Neural progenitor cell (in vitro differentiated cells): ENCODE data around the gene TECR. TPM values are rescaled to one million over a fixed set of nuclear protein-coding genes. Genes with fewer than 3 reads are reported as not detected.

Source experiments
- DNase-seq: peaks from one replicate; pipeline ENCODE4 v3.0.0-alpha.2; 2016; ENCODE audit warnings: low spot score
- H2AFZ ChIP-seq: fragments of 200-600 bp; sonication (generic); replicated peaks from 2 replicates; pipeline ENCODE4 v1.6.1; 2016; ENCODE audit warnings: antibody characterized with exemption
- H3F3A ChIP-seq: fragments of 200-600 bp; sonication (generic); 2 replicates; pipeline ENCODE4 v1.6.1; 2016; ENCODE audit warnings: antibody characterized with exemption, low read depth
- H3K27ac ChIP-seq: fragments of 200-600 bp; sonication (generic); 2 replicates; pipeline ENCODE4 v1.5.1; 2016; ENCODE audit warnings: mild to moderate bottlenecking
- H3K27me3 ChIP-seq: fragments of 200-600 bp; sonication (generic); 2 replicates; pipeline ENCODE4 v1.6.1; 2016; ENCODE audit warnings: mild to moderate bottlenecking, moderate library complexity
- H3K36me3 ChIP-seq: fragments of 200-600 bp; sonication (generic); 2 replicates; pipeline ENCODE4 v1.5.1; 2016
- H3K4me1 ChIP-seq: fragments of 200-600 bp; sonication (generic); 2 replicates; pipeline ENCODE4 v1.6.1; 2016; ENCODE audit warnings: mixed run types
- H3K4me2 ChIP-seq: fragments of 200-600 bp; sonication (generic); 2 replicates; pipeline ENCODE4 v1.6.1; 2016
- H3K4me3 ChIP-seq: fragments of 200-600 bp; sonication (generic); 2 replicates; pipeline ENCODE4 v1.5.1; 2016
- H3K79me2 ChIP-seq: fragments of 200-600 bp; sonication (generic); 2 replicates; pipeline ENCODE4 v1.6.1; 2016; ENCODE audit warnings: low read depth
- H3K9ac ChIP-seq: fragments of 200-600 bp; sonication (generic); 2 replicates; pipeline ENCODE4 v1.6.1; 2016
- H3K9me3 ChIP-seq: fragments of 200-600 bp; sonication (generic); 2 replicates; pipeline ENCODE4 v1.5.1; 2016; ENCODE audit warnings: low read depth
- H4K20me1 ChIP-seq: fragments of 200-600 bp; sonication (generic); 2 replicates; pipeline ENCODE4 v1.6.1; 2016; ENCODE audit warnings: low read depth
- H3K27ac Mint-ChIP-seq: 3 replicates; pipeline ENCODE4 v1.8.0; 2021; ENCODE audit warnings: mixed read lengths
- H3K27me3 Mint-ChIP-seq: 2 replicates; pipeline ENCODE4 v1.8.0; 2022; ENCODE audit warnings: low read depth, mild to moderate bottlenecking, inconsistent platforms, moderate library complexity, mixed read lengths; ENCODE audit not compliant: insufficient read depth
- H3K36me3 Mint-ChIP-seq: 3 replicates; pipeline ENCODE4 v1.8.0; 2021; ENCODE audit warnings: mixed read lengths
- H3K4me1 Mint-ChIP-seq: 3 replicates; pipeline ENCODE4 v1.8.0; 2021; ENCODE audit warnings: mixed read lengths
- H3K4me3 Mint-ChIP-seq: 3 replicates; pipeline ENCODE4 v1.8.0; 2021; ENCODE audit warnings: mild to moderate bottlenecking, moderate library complexity, mixed read lengths
- H3K9me3 Mint-ChIP-seq: 3 replicates; pipeline ENCODE4 v1.8.0; 2020; ENCODE audit warnings: mixed read lengths
- EZH2 ChIP-seq: fragments of 200-600 bp; sonication (generic); IDR thresholded peaks from 2 replicates; pipeline ENCODE4 v1.6.1; 2017; ENCODE audit warnings: antibody characterized with exemption, mild to moderate bottlenecking, moderate library complexity
- EZH2phosphoT487 ChIP-seq: fragments of 200-600 bp; sonication (generic); IDR thresholded peaks from 2 replicates; pipeline ENCODE4 v1.6.1; 2017; ENCODE audit warnings: antibody characterized with exemption
- total RNA-seq: library from RNA; depleted of rRNA; stranded (reverse); fragments of >200 nt; gene quantifications from 2 replicates; pipeline ENCODE4 v1.2.3, GENCODE V29; 2015; ENCODE audit warnings: low replicate concordance
- TF ChIP-seq, protein P1 (sequence below): fragments of 200-600 bp; sonication (generic); IDR thresholded peaks from 2 replicates; pipeline ENCODE4 v1.5.1; 2017; ENCODE audit warnings: antibody characterized with exemption, mild to moderate bottlenecking

Gene TECR
- total RNA-seq, 1 donor from 2014 or later = 41.9 TPM

DNA sequence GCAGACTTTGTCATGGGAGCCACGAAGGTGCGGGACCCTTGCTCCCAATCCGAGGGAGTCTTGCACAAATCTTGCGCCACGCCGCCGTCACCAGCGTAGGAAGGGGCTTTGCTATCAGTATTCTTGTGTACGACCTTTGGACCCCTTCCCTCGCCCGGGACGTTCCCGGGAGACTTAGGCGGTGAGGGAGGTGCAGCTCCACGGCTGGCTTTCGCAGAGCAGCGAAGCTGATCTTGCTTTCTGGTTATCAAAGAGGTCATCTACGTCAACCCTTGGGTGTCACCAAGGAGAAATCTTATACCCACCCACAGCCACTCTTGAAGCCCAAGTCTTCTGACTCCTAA lies 583 bp downstream of the TECR start:
- Mint-ChIP-seq H3K27ac (peak overlapping the region; percentile 93), H3K36me3 (peaks cover 4% of the 10 kb centered on the region), H3K27me3 (peaks cover 5% of the 10 kb centered on the region), H3K4me3 (peak overlapping the region; percentile 94), H3K4me1 (peaks cover 22% of the 10 kb centered on the region), H3K9me3 (no peaks in the 10 kb centered on the region)
- Histone ChIP-seq H3K36me3 (no peaks in the 10 kb centered on the region), H3K79me2 (peaks cover 51% of the 10 kb centered on the region), H3F3A (peaks cover 30% of the 10 kb centered on the region), H3K4me2 (peak overlapping the region; percentile 83), H4K20me1 (peaks cover 25% of the 10 kb centered on the region), H3K4me3 (peak overlapping the region; percentile 75), H2AFZ (peak overlapping the region; percentile 75), H3K27me3 (no peaks in the 10 kb centered on the region), H3K4me1 (peaks cover 6% of the 10 kb centered on the region), H3K27ac (no peak overlapping the region), H3K9ac (peak overlapping the region; percentile 49), H3K9me3 (no peaks in the 10 kb centered on the region)
- peak; percentile 79 for DNase-seq
- TF ChIP-seq EZH2phosphoT487 = no peak
- TF ChIP-seq, protein P1, sequence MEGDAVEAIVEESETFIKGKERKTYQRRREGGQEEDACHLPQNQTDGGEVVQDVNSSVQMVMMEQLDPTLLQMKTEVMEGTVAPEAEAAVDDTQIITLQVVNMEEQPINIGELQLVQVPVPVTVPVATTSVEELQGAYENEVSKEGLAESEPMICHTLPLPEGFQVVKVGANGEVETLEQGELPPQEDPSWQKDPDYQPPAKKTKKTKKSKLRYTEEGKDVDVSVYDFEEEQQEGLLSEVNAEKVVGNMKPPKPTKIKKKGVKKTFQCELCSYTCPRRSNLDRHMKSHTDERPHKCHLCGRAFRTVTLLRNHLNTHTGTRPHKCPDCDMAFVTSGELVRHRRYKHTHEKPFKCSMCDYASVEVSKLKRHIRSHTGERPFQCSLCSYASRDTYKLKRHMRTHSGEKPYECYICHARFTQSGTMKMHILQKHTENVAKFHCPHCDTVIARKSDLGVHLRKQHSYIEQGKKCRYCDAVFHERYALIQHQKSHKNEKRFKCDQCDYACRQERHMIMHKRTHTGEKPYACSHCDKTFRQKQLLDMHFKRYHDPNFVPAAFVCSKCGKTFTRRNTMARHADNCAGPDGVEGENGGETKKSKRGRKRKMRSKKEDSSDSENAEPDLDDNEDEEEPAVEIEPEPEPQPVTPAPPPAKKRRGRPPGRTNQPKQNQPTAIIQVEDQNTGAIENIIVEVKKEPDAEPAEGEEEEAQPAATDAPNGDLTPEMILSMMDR = no peak
- TF ChIP-seq EZH2 = no peak

DNA sequence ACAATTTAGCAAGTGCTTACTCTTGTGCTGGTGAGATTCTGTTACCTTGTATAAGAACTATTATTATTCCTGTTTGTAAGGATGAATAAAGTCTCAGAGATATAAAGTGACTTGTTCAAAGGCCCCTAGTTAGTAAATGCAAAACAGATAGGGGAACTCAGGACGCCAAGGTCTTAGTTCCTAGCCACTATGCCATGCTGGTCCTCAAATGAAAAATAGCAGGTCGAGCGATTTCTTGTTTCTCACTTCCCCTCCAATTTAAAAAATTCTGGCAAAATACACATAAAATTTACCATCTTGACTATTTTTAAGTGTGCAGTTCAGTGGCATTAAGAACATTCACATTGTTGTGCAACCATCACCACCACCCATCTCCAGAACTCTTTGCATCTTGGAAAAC lies 1.1 kb downstream of the TECR start:
- H3K9me3 Mint-ChIP-seq = no peaks in the 10 kb centered on the region

DNA sequence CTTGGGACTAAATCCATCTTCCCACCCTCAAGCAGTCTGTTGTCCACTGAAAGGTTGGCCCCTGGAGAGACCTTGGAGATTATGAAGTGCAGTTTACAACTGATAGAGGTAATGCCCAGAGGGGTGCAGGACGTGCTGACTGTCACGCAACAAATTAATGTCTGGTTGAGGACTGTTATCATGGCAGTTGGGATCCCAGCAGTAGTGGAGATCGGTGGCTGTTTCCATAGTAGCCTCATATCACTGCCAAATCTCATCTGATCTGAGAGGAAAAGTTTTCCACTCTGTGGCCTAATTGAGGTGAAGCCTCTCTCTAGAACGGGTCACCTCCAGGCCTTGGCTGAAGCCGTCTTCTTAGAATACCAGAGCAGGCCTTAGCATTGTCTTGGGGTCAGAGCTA lies 4.1 kb downstream of the TECR start:
- no peak overlapping the region for H3K27ac Mint-ChIP-seq
- H3K4me3 Mint-ChIP-seq = no peak overlapping the region
- peaks cover 2% of the 10 kb centered on the region for H3K27me3 Mint-ChIP-seq

More for the DNA sequence above, 1.1 kb downstream of the TECR start:
- Mint-ChIP-seq H3K27ac (no peak overlapping the region), H3K36me3 (peaks cover 4% of the 10 kb centered on the region), H3K27me3 (peaks cover 5% of the 10 kb centered on the region), H3K4me1 (peaks cover 22% of the 10 kb centered on the region), H3K4me3 (peak overlapping the region; percentile 94)
- H3K4me1 ChIP-seq = peaks cover 6% of the 10 kb centered on the region
- peak overlapping the region; percentile 83 for H3K4me2 ChIP-seq
- H3K9me3 ChIP-seq = no peaks in the 10 kb centered on the region
- H3K27ac ChIP-seq = no peak overlapping the region
- H3F3A ChIP-seq = peaks cover 30% of the 10 kb centered on the region
- H3K4me3 ChIP-seq = peak overlapping the region; percentile 75
- TF ChIP-seq, protein P1 = no peak
- no peak for TF ChIP-seq EZH2
- TF ChIP-seq EZH2phosphoT487 = no peak
- no peak overlapping the region for H3K9ac ChIP-seq
- H3K27me3 ChIP-seq = no peaks in the 10 kb centered on the region
- H4K20me1 ChIP-seq = peaks cover 27% of the 10 kb centered on the region
- DNase-seq = no peak
- H2AFZ ChIP-seq = no peak overlapping the region
- H3K36me3 ChIP-seq = no peaks in the 10 kb centered on the region
- peaks cover 54% of the 10 kb centered on the region for H3K79me2 ChIP-seq

More for the DNA sequence above, 4.1 kb downstream of the TECR start:
- no peaks in the 10 kb centered on the region for H3K9me3 ChIP-seq
- H3K79me2 ChIP-seq = peaks cover 76% of the 10 kb centered on the region
- TF ChIP-seq, protein P1 = no peak
- TF ChIP-seq EZH2 (no peak), EZH2phosphoT487 (no peak)
- H3K4me2 ChIP-seq = no peak overlapping the region
- peaks cover 29% of the 10 kb centered on the region for H3F3A ChIP-seq
- no peak for DNase-seq
- no peak overlapping the region for H2AFZ ChIP-seq
- Mint-ChIP-seq H3K4me1 (peaks cover 29% of the 10 kb centered on the region), H3K36me3 (peaks cover 4% of the 10 kb centered on the region), H3K9me3 (no peaks in the 10 kb centered on the region)
- no peaks in the 10 kb centered on the region for H3K27me3 ChIP-seq
- peaks cover 6% of the 10 kb centered on the region for H3K4me1 ChIP-seq
- no peak overlapping the region for H3K27ac ChIP-seq
- H3K4me3 ChIP-seq = no peak overlapping the region
- peaks cover 52% of the 10 kb centered on the region for H4K20me1 ChIP-seq
- H3K36me3 ChIP-seq = no peaks in the 10 kb centered on the region
- no peak overlapping the region for H3K9ac ChIP-seq
